HepG2 (cell line): ENCODE measurements around the gene TEX261. TPM values are rescaled to one million over a fixed set of nuclear protein-coding genes. Genes with fewer than 3 reads are reported as not detected.

Source experiments
- ATAC-seq: fragments of 200-7000 bp; cut with Tn5 transposase; 3 replicates; pipeline ENCODE4 v1.9.1; 2020; ENCODE audit warnings: mild to moderate bottlenecking, moderate library complexity
- BruUV-seq: library from RNA; stranded (reverse); fragments of 400-500 nt; replicated peaks from 2 replicates; lab custom pipeline; 2021; lab: Mats Ljungman, UMichigan
- CTCF ChIA-PET: fragments of 300-600 bp; formaldehyde crosslinking; extraction: SDS; loops from one replicate; lab custom pipeline; 2021; ENCODE audit warnings: low total read pairs, inconsistent platforms, low intra/inter-chr PET ratio; lab: Yijun Ruan, JAX
- POLR2A ChIA-PET: fragments of 350-600 bp; sonication (Branson Sonifier 250); formaldehyde crosslinking; loops from one replicate; lab custom pipeline; 2020; ENCODE audit warnings: antibody characterized with exemption, inconsistent platforms; lab: Yijun Ruan, JAX
- DNase-seq: peaks from one replicate; pipeline ENCODE4 v3.0.0-alpha.2; 2015; ENCODE audit warnings: low spot score
- FAIRE-seq: peaks from 3 replicates; lab custom pipeline; 2011; peaks lifted over from hg19 to GRCh38; lab: Jason Lieb, UNC
- H2AFZ ChIP-seq: one replicate; pipeline ENCODE4 v1.6.1; 2011; ENCODE audit warnings: low read length, inconsistent platforms
- H3K27ac ChIP-seq: fragments of 300-600 bp; 3 replicates; pipeline ENCODE4 v1.8.0; 2011; ENCODE audit warnings: mixed run types, mild to moderate bottlenecking, mixed read lengths, low read length, inconsistent platforms; ENCODE audit not compliant: insufficient read depth; ENCODE audit errors: extremely low read length
- H3K27me3 ChIP-seq, 2 experiments: fragments of 200-600 bp in 1 of 2; 2 replicates in 1 of 2; 3 replicates in 1 of 2; pipeline versions ENCODE4 v1.6.0 to v1.8.0; 2011; ENCODE audit warnings: low read length in 2 of 2, mild to moderate bottlenecking in 2 of 2, moderate library complexity in 2 of 2, inconsistent platforms in 1 of 2; ENCODE audit not compliant: insufficient read depth in 2 of 2, control insufficient read depth in 1 of 2
- H3K36me3 ChIP-seq, 2 experiments: fragments of 200-600 bp in 1 of 2; replicated peaks in 1 of 2; 2 replicates in 1 of 2; 3 replicates in 1 of 2; pipeline versions ENCODE4 v1.5.1 to v1.8.0; 2011; ENCODE audit warnings: low read length in 2 of 2, inconsistent platforms in 1 of 2; ENCODE audit not compliant: insufficient read depth in 2 of 2, control insufficient read depth in 1 of 2
- H3K4me1 ChIP-seq: 2 replicates; pipeline ENCODE4 v1.5.1; 2012; ENCODE audit warnings: low read length, inconsistent platforms; ENCODE audit not compliant: insufficient read depth
- H3K4me2 ChIP-seq: 2 replicates; pipeline ENCODE4 v1.6.0; 2011; ENCODE audit warnings: low read depth, low read length, inconsistent platforms
- H3K4me3 ChIP-seq, 3 experiments: fragments of 200-600 bp in 1 of 3; sonication (generic), shearing (Covaris generic) in 1 of 3; replicated peaks in 1 of 3; 2 replicates each; pipeline ENCODE4 v1.5.1; 2011 to 2016; ENCODE audit warnings: low read length in 3 of 3, inconsistent platforms in 2 of 3, low read depth in 2 of 3, mild to moderate bottlenecking in 2 of 3, control low read depth in 1 of 3, mixed read lengths in 1 of 3; ENCODE audit not compliant: insufficient read depth in 1 of 3
- H3K79me2 ChIP-seq: one replicate; pipeline ENCODE4 v1.6.1; 2011; ENCODE audit warnings: low read length, inconsistent platforms; ENCODE audit not compliant: insufficient read depth
- H3K9ac ChIP-seq: 2 replicates; pipeline ENCODE4 v1.6.0; 2011; ENCODE audit warnings: mild to moderate bottlenecking, low read depth, low read length, inconsistent platforms; ENCODE audit not compliant: insufficient read depth
- H3K9me3 ChIP-seq: 2 replicates; pipeline ENCODE4 v1.5.1; 2012; ENCODE audit warnings: mild to moderate bottlenecking, low read length
- H4K20me1 ChIP-seq: 2 replicates; pipeline ENCODE4 v1.6.0; 2011; ENCODE audit warnings: inconsistent platforms, mild to moderate bottlenecking, low read length, moderate library complexity; ENCODE audit not compliant: insufficient read depth
- ATF4 ChIP-seq, 2 experiments: fragments of 450-650 bp in 1 of 2; sonication (generic) in 1 of 2; formaldehyde crosslinking; IDR thresholded peaks; 2 replicates each; pipeline versions ENCODE4 v1.5.0 to v1.8.0; 2020 to 2022; ENCODE audit warnings: mild to moderate bottlenecking in 1 of 2, missing genetic modification reagents in 1 of 2
- BCLAF1 ChIP-seq: fragments of 450-650 bp; IDR thresholded peaks from 2 replicates; pipeline ENCODE4 v1.6.1; 2017; ENCODE audit warnings: mild to moderate bottlenecking
- EED ChIP-seq: sonication (generic); formaldehyde crosslinking; IDR thresholded peaks from 2 replicates; pipeline ENCODE4 v1.5.0; 2020; ENCODE audit warnings: mild to moderate bottlenecking, missing genetic modification reagents
- HNF4A ChIP-seq: sonication (generic); formaldehyde crosslinking; IDR thresholded peaks from 2 replicates; pipeline ENCODE4 v1.4.0; 2020; ENCODE audit warnings: missing genetic modification reagents
- MEIS1 ChIP-seq: sonication (generic); formaldehyde crosslinking; IDR thresholded peaks from 2 replicates; pipeline ENCODE4 v1.9.0; 2021; ENCODE audit warnings: mild to moderate bottlenecking, missing genetic modification reagents, moderate library complexity, borderline replicate concordance
- MIER2 ChIP-seq: IDR thresholded peaks from 2 replicates; pipeline ENCODE4 v1.6.1; 2016; ENCODE audit warnings: missing biosample characterization, missing genetic modification reagents
- MXI1 ChIP-seq: IDR thresholded peaks from 3 replicates; pipeline ENCODE4 v1.6.1; 2012; ENCODE audit warnings: low read depth, low read length, inconsistent platforms, borderline replicate concordance
- SALL1 ChIP-seq: sonication (generic); formaldehyde crosslinking; IDR thresholded peaks from 2 replicates; pipeline ENCODE4 v1.8.0; 2022; ENCODE audit warnings: mild to moderate bottlenecking, missing genetic modification reagents
- SAP130 ChIP-seq: IDR thresholded peaks from 2 replicates; pipeline ENCODE4 v1.6.1; 2016; ENCODE audit warnings: low read depth
- ZEB1 ChIP-seq: IDR thresholded peaks from 2 replicates; pipeline ENCODE4 v1.6.1; 2012; ENCODE audit warnings: mild to moderate bottlenecking, low read depth, inconsistent platforms; ENCODE audit not compliant: insufficient replicate concordance
- ZFP1 ChIP-seq: IDR thresholded peaks from 2 replicates; pipeline ENCODE4 v1.6.1; 2016
- ZNF12 ChIP-seq: sonication (generic); formaldehyde crosslinking; IDR thresholded peaks from 2 replicates; pipeline ENCODE4 v1.5.0; 2020; ENCODE audit warnings: missing genetic modification reagents
- ZNF276 ChIP-seq: sonication (generic); formaldehyde crosslinking; IDR thresholded peaks from 2 replicates; pipeline ENCODE4 v1.4.0; 2020; ENCODE audit warnings: mild to moderate bottlenecking, low read depth, missing genetic modification reagents
- ZNF282 ChIP-seq: fragments of 450-650 bp; IDR thresholded peaks from 2 replicates; pipeline ENCODE4 v1.6.1; 2018; ENCODE audit not compliant: partially characterized antibody
- ZSCAN5A ChIP-seq: sonication (generic); formaldehyde crosslinking; IDR thresholded peaks from 2 replicates; pipeline ENCODE4 v1.8.0; 2022; ENCODE audit warnings: mild to moderate bottlenecking, missing genetic modification reagents, borderline replicate concordance
- WGBS: methylation state at CpG from one replicate; pipeline ENCODE4 v1.1.6; 2017; ENCODE audit warnings: low lambda C conversion rate; 5-methylcytosine and 5-hydroxymethylcytosine counted together
- in situ Hi-C: cut with HindIII; loops from 2 replicates; pipeline ENCODE4 v1.10.0; 2017; ENCODE audit warnings: low pct_unique_long_range_greater_than_20kb; ENCODE audit not compliant: extremely low pct_ligation_motif_present
- intact Hi-C: fragments of 100-400 bp; cut with micrococcal nuclease; formaldehyde crosslinking; loops from one replicate; pipeline ENCODE4 v1.10.0; 2022; ENCODE audit not compliant: unreplicated experiment
- polyA plus RNA-seq, 8 experiments: library from polyadenylated mRNA; depleted of rRNA in 3 of 8; stranded (reverse) in 7 of 8; unstranded in 1 of 8; fragments of >200 nt; fragmentation: Illumina TruSeq in 4 of 8; extraction: Trizol in 4 of 8; gene quantifications; 2 replicates each; pipeline versions ENCODE4 v1.2.1 to v1.2.3, GENCODE V29; 2011 to 2016; ENCODE audit warnings: low read depth in 4 of 8, missing spikeins in 1 of 8, mixed read lengths in 1 of 8; ENCODE audit not compliant: insufficient read depth in 1 of 8
- total RNA-seq, 5 experiments: library from RNA; depleted of rRNA; stranded (reverse); fragments of >200 nt; fragmentation: Illumina TruSeq; extraction: Trizol; gene quantifications; 2 replicates each; pipeline ENCODE4 v1.2.3, GENCODE V29; 2016; ENCODE audit warnings: low read depth in 1 of 5

TEX261 gene
- total and polyA plus RNA-seq, 2 of the 13 experiments (the other 11 are each of a cell fraction or from before 2014, with no cell fraction given) = 43.8 to 78.7 TPM

- Histone ChIP-seq H4K20me1 (no peaks in the 10 kb centered on the region), H3K4me1 (peaks cover 62% of the 10 kb centered on the region), H3K9ac (peak overlapping the region; percentile 6; the same call in 1 of the 2 replicates), H3K4me2 (peak overlapping the region; percentile 99), H3K27ac (no peak overlapping the region), H3K27me3 (peaks cover 0 to 9% of the 10 kb centered on the region in 2 experiments; a peak in 2 of 5 replicates), H2AFZ (peak overlapping the region; percentile 45), H3K36me3 (no peaks in the 10 kb centered on the region), H3K9me3 (no peaks in the 10 kb centered on the region), H3K79me2 (no peaks in the 10 kb centered on the region), H3K4me3 (peak overlapping the region in 2 of 3 experiments; percentile 16 to 81; a peak in 3 of 6 replicates)
- FAIRE-seq (no peak), DNase-seq (no peak), ATAC-seq (peak; percentile 85)
- no TSS peak for BruUV-seq
- WGBS = 0% methylated on average over 11 of the region's 11 CpGs
- in situ Hi-C loops = no loop called here
- intact Hi-C loops = no loop called here
- ChIA-PET CTCF (interaction anchor here (2.0 kb wide), 1 partner anchor 37 kb away, joined by 8 read pairs; no protein-coding TSS in a partner anchor), POLR2A (interaction anchor here (1.4 to 2.9 kb wide), 4 partner anchors 19 to 128 kb away, joined by 3 to 21 read pairs (median 9); partner anchors contain the start of genes MCEE, MPHOSPH10 and NAGK)
- TF ChIP-seq SALL1 (CRISPR knock-in tag) (peak; percentile 19; the same call in 1 of the 2 replicates), MXI1 (no peak), ZEB1 (no peak), ZNF282 (no peak), HNF4A (peak; percentile 25; the same call in 1 of the 2 replicates), EED (CRISPR knock-in tag) (no peak), ZSCAN5A (CRISPR knock-in tag) (no peak), ZNF276 (CRISPR knock-in tag) (0 out of 2 replicates have a peak, but pooled peaks have one; percentile 14), SAP130 (CRISPR knock-in tag) (peak; percentile 26; the same call in 1 of the 2 replicates), ZFP1 (CRISPR knock-in tag) (no peak), MEIS1 (no peak), BCLAF1 (no peak), MIER2 (CRISPR knock-in tag) (no peak), ATF4 (CRISPR knock-in tag; IDR thresholded peaks at IDR 0.05) (0 out of 4 replicates have a peak, but pooled peaks of 1 of the 2 experiments have one; percentile 46), ZNF12 (CRISPR knock-in tag) (no peak)
These were observed 7.4 kb upstream of the TEX261 start for GRCh38 chr2:71001981-71002570.
